IMR-90 (cell line): ENCODE data around the gene RSPO4. TPM values are rescaled to one million over a fixed set of nuclear protein-coding genes. Genes with fewer than 3 reads are reported as not detected.

Source experiments
- ATAC-seq: fragments of 200-7000 bp; cut with Tn5 transposase; 2 replicates; pipeline ENCODE4 v1.9.1; 2020; ENCODE audit warnings: low read depth, mild to moderate bottlenecking, moderate library complexity
- BruUV-seq: library from RNA; stranded (reverse); fragments of 400-500 nt; replicated peaks from 2 replicates; lab custom pipeline; 2021; lab: Mats Ljungman, UMichigan
- CTCF ChIA-PET: fragments of 300-600 bp; formaldehyde crosslinking; extraction: SDS; loops from one replicate; lab custom pipeline; 2021; ENCODE audit warnings: antibody characterized with exemption; lab: Yijun Ruan, JAX
- POLR2A ChIA-PET: fragments of 300-600 bp; sonication (Branson Sonifier 250); formaldehyde crosslinking; loops from one replicate; lab custom pipeline; 2022; ENCODE audit warnings: antibody characterized with exemption; ENCODE audit not compliant: unreplicated experiment; lab: Charles Lee
- DNase-seq: peaks from one replicate; pipeline ENCODE4 v3.0.0; 2013
- H2AFZ ChIP-seq: replicated peaks from 2 replicates; pipeline ENCODE3; 2013; ENCODE audit warnings: low read length, mild to moderate bottlenecking; ENCODE audit not compliant: poor library complexity
- H2AK5ac ChIP-seq: 2 replicates; pipeline ENCODE4 v1.6.1; 2013; ENCODE audit warnings: low read depth, low read length, inconsistent platforms
- H2AK9ac ChIP-seq: replicated peaks from 2 replicates; pipeline ENCODE3; 2013; ENCODE audit warnings: mild to moderate bottlenecking, low read depth, low read length, moderate library complexity; ENCODE audit not compliant: poor library complexity
- H2BK120ac ChIP-seq: 2 replicates; pipeline ENCODE4 v1.6.1; 2013; ENCODE audit warnings: low read depth, low read length, inconsistent platforms
- H2BK15ac ChIP-seq: 3 replicates; pipeline ENCODE4 v1.6.1; 2013; ENCODE audit warnings: low read depth, low read length, inconsistent platforms
- H2BK20ac ChIP-seq: 2 replicates; pipeline ENCODE4 v1.6.1; 2013; ENCODE audit warnings: low read depth, mild to moderate bottlenecking, inconsistent platforms, low read length, moderate library complexity
- H2BK5ac ChIP-seq: 2 replicates; pipeline ENCODE4 v1.6.1; 2013; ENCODE audit warnings: mild to moderate bottlenecking, low read depth, low read length, inconsistent platforms; ENCODE audit not compliant: poor library complexity, severe bottlenecking
- H3K14ac ChIP-seq: replicated peaks from 2 replicates; pipeline ENCODE4 v1.6.1; 2013; ENCODE audit warnings: low read depth, low read length, inconsistent platforms
- H3K18ac ChIP-seq: 2 replicates; pipeline ENCODE4 v1.6.1; 2013; ENCODE audit warnings: low read depth, low read length, control low read depth
- H3K23ac ChIP-seq: 2 replicates; pipeline ENCODE4 v1.6.1; 2013; ENCODE audit warnings: low read depth, low read length, inconsistent platforms
- H3K27ac ChIP-seq: 2 replicates; pipeline ENCODE4 v1.5.1; 2013; ENCODE audit warnings: mild to moderate bottlenecking, control low read depth, low read length; ENCODE audit not compliant: insufficient read depth
- H3K27me3 ChIP-seq: 2 replicates; pipeline ENCODE4 v1.6.1; 2013; ENCODE audit warnings: low read length; ENCODE audit not compliant: control insufficient read depth, insufficient read depth
- H3K36me3 ChIP-seq: 2 replicates; pipeline ENCODE4 v1.6.1; 2013; ENCODE audit warnings: low read length, mixed read lengths; ENCODE audit not compliant: control insufficient read depth, insufficient read depth
- H3K4ac ChIP-seq: 2 replicates; pipeline ENCODE4 v1.6.1; 2013; ENCODE audit warnings: low read depth, low read length, inconsistent platforms
- H3K4me1 ChIP-seq: 2 replicates; pipeline ENCODE4 v1.6.1; 2013; ENCODE audit warnings: low read length, mixed read lengths; ENCODE audit not compliant: control insufficient read depth, insufficient read depth
- H3K4me2 ChIP-seq: 2 replicates; pipeline ENCODE4 v1.6.1; 2013; ENCODE audit warnings: low read depth, mild to moderate bottlenecking, control low read depth, low read length, moderate library complexity
- H3K4me3 ChIP-seq: 2 replicates; pipeline ENCODE4 v1.5.1; 2013; ENCODE audit warnings: low read depth, mild to moderate bottlenecking, control low read depth, low read length, moderate library complexity; ENCODE audit not compliant: insufficient read depth
- H3K56ac ChIP-seq: 2 replicates; pipeline ENCODE4 v1.6.1; 2013; ENCODE audit warnings: low read length, inconsistent platforms; ENCODE audit not compliant: insufficient read depth; ENCODE audit errors: extremely low read depth
- H3K79me1 ChIP-seq, 2 experiments: 2 replicates each; pipeline ENCODE4 v1.6.1; 2013; ENCODE audit warnings: low read length in 2 of 2, inconsistent platforms in 1 of 2, low read depth in 1 of 2
- H3K9ac ChIP-seq: 2 replicates; pipeline ENCODE4 v1.6.1; 2013; ENCODE audit warnings: low read depth, low read length, control low read depth
- H3K9me1 ChIP-seq: 2 replicates; pipeline ENCODE4 v1.6.1; 2013; ENCODE audit warnings: low read length, inconsistent platforms; ENCODE audit not compliant: insufficient read depth
- H3K9me3 ChIP-seq: 2 replicates; pipeline ENCODE4 v1.6.1; 2013; ENCODE audit warnings: low read length; ENCODE audit not compliant: control insufficient read depth, insufficient read depth
- H4K20me1 ChIP-seq: 2 replicates; pipeline ENCODE4 v1.6.1; 2013; ENCODE audit warnings: low read length, inconsistent platforms; ENCODE audit not compliant: insufficient read depth
- H4K5ac ChIP-seq: 2 replicates; pipeline ENCODE4 v1.6.1; 2013; ENCODE audit warnings: mild to moderate bottlenecking, low read depth, low read length, control low read depth
- H4K8ac ChIP-seq, 2 experiments: 2 replicates each; pipeline ENCODE4 v1.6.1; 2013; ENCODE audit warnings: low read depth in 2 of 2, low read length in 2 of 2, control low read depth in 1 of 2, inconsistent platforms in 1 of 2
- H4K91ac ChIP-seq: 2 replicates; pipeline ENCODE4 v1.6.1; 2013; ENCODE audit warnings: low read depth, low read length, inconsistent platforms; ENCODE audit not compliant: insufficient read depth
- USF2 ChIP-seq: fragments of 150-350 bp; IDR thresholded peaks from 2 replicates; pipeline ENCODE4 v1.6.1; 2017; ENCODE audit warnings: mild to moderate bottlenecking, antibody characterized with exemption, low read length, low read depth
- WGBS, 2 experiments: methylation state at CpG; one replicate each; pipeline versions ENCODE4 v1.1.5 to v1.1.7; 2013; ENCODE audit warnings: missing lambda C conversion rate in 2 of 2; ENCODE audit not compliant: insufficient read length in 1 of 2; ENCODE audit errors: extremely low coverage in 2 of 2; 5-methylcytosine and 5-hydroxymethylcytosine counted together
- dilution Hi-C: fragments of 300-500 bp; cut with HindIII; formaldehyde crosslinking; loops from one replicate; pipeline ENCODE4 v1.14.3; 2018; ENCODE audit warnings: low sequenced_read_pairs; ENCODE audit not compliant: unreplicated experiment
- in situ Hi-C: fragments of 300-500 bp; cut with MboI; formaldehyde crosslinking; loops from 3 replicates; pipeline ENCODE4 v1.14.3; 2019; ENCODE audit warnings: low sequenced_read_pairs, inconsistent platforms, mixed read lengths
- intact Hi-C: fragments of 100-400 bp; cut with micrococcal nuclease; formaldehyde crosslinking; loops from 2 replicates; pipeline ENCODE4 v1.10.0; 2022
- polyA plus RNA-seq, 3 experiments: library from polyadenylated mRNA; depleted of rRNA; stranded (reverse); fragments of >200 nt; gene quantifications; 2 replicates each; pipeline ENCODE4 v1.2.3, GENCODE V29; 2012; ENCODE audit warnings: low replicate concordance in 1 of 3
- total RNA-seq: library from RNA; depleted of rRNA; stranded (reverse); fragments of >200 nt; gene quantifications from 2 replicates; pipeline ENCODE4 v1.2.3, GENCODE V29; 2012

The RSPO4 gene
- total and polyA plus RNA-seq, 2 of the 4 experiments (the other 2 are of a cell fraction) = not detected

GRCh38 chr20:955111-955510 is 47.0 kb downstream of the RSPO4 start:
- Histone ChIP-seq H3K9me1 (no peaks in the 10 kb centered on the region; the same call in 1 of the 2 replicates), H2AFZ (no peak overlapping the region), H3K18ac (no peak overlapping the region), H3K4me1 (no peaks in the 10 kb centered on the region), H2BK5ac (no peak overlapping the region), H2BK15ac (no peak overlapping the region), H3K4me3 (no peak overlapping the region), H4K5ac (no peak overlapping the region), H2BK120ac (no peak overlapping the region), H2AK5ac (no peak overlapping the region), H4K91ac (no peak overlapping the region), H3K27ac (no peak overlapping the region), H3K9me3 (no peaks in the 10 kb centered on the region), H3K56ac (no peak overlapping the region), H3K23ac (no peak overlapping the region), H3K9ac (no peak overlapping the region), H2AK9ac (no peak overlapping the region), H4K20me1 (no peaks in the 10 kb centered on the region), H3K79me1 (no peaks in the 10 kb centered on the region), H3K4me2 (no peak overlapping the region), H3K14ac (no peak overlapping the region), H3K27me3 (peaks cover 7% of the 10 kb centered on the region), H2BK20ac (no peak overlapping the region), H3K4ac (no peak overlapping the region), H4K8ac (no peak overlapping the region), H3K36me3 (no peaks in the 10 kb centered on the region)
- dilution Hi-C loops (no loop called here), in situ Hi-C loops (no loop called here), intact Hi-C loops (loop anchor here (5.0 kb wide), 2 partner anchors 123 to 257 kb away; partner anchors contain the start of gene FAM110A)
- ChIA-PET POLR2A (no interaction called here), CTCF (interaction anchor here (0.8 to 3.9 kb wide), 2 partner anchors 122 to 139 kb away, joined by 3 to 63 read pairs; no protein-coding TSS in a partner anchor)
- DNase-seq = no peak
- TF ChIP-seq USF2 = no peak
- no peak for ATAC-seq
- no TSS peak for BruUV-seq
- WGBS, 2 experiments = 57% methylated on average over 2 of the region's 3 CpGs; no CpG with 5 or more reads in 1 of the 2 experiments
